SH-SY5Y (cell line): ENCODE measurements around the gene LTBP1.

Source experiments
- GATA2 ChIP-seq: IDR thresholded peaks from 2 replicates; pipeline ENCODE4 v1.6.1; 2011; ENCODE audit warnings: mild to moderate bottlenecking, low read depth, low read length
- GATA3 ChIP-seq: IDR thresholded peaks from 2 replicates; pipeline ENCODE4 v1.6.1; 2011; ENCODE audit warnings: low read depth, mild to moderate bottlenecking, low read length, moderate library complexity

DNA sequence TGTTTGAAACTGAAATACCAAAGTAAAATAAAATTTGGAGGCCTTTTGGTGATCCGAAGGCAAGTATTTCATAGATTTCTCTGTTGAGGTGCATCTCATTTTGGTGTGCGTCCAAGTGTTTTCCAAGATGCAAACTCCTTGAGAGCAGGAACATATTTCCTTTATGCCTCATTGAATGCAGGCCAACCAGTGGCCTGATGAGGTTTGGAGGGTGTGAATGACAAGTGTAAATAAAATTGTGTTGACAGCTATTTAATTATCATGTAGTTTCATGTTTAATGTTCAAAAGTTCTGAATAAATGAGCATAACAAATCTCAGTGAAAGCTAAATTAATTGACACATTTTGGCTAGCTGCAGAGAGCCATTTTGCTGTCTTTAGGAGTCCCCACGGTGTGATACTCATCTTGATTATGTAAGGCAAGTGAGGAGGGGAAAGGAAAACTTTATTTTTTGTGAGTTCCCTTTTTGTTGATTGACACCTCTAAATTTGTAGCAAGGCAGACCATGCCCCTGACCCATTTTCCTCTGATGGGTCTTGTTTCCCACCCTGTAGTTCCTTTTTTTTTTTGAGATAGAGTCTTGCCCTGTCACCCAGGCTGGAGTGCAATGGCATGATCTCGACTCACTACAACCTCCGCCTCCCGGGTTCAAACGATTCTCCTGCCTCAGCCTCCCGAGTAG is 6.3 kb upstream of the LTBP1 start:
- TF ChIP-seq GATA3 (no peak), GATA2 (no peak)
